ENCODE data around the gene DLX1.

DLX1 gene

DNA sequence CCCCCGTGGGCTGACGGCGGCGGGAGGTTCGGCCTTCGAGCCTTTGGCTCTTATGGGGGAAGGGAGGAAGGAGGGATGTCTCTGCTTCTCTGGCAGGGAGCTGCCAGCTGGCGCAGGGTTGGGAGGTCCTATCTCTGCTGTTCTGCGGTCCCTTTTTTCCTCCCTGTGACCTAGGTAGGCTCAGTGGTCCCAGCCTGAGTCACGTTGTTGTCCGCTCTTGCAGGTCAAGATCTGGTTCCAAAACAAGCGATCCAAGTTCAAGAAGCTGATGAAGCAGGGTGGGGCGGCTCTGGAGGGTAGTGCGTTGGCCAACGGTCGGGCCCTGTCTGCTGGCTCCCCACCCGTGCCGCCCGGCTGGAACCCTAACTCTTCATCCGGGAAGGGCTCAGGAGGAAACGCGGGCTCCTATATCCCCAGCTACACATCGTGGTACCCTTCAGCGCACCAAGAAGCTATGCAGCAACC lies 2.5 kb downstream of the DLX1 start:
- DNase-seq, result no peak

DNA sequence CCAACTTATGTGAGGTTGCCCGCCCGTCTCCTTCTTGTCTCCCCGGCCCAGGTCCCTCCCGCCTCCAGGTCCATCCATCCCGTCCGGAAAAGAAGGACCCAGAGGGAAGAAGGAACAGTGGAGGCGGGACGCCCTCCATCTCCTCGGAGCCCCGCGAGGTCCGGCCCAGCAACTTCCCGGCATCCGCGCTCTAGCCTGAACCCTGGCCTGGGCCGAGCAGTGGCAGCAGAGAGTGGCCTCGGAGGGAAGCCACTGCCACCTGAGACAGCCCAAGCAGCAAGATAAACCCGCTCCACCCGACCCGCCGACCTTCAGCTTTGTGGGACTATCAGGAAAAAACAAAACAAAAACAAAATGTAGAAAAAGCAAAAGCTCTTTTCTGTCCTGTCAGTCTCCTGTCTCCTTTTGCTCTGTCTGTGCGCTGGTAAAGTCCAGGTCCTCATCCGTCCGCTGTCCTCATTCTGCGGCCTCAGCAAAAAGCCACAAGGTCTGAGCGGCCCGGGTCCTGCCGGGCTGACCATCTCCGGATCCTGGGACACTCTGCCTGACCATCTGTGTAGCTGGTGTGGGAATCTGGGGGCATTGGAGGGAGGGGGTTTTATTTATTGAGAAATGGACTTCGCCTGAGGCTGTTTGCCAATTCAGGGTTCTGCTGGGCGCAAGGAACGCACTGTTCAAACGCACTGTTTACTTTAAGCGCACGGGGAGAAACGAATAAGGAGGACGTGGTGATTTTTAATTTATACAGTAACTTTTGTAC lies 3.1 kb downstream of the DLX1 start:
- DNase-seq, result no peak

DNA sequence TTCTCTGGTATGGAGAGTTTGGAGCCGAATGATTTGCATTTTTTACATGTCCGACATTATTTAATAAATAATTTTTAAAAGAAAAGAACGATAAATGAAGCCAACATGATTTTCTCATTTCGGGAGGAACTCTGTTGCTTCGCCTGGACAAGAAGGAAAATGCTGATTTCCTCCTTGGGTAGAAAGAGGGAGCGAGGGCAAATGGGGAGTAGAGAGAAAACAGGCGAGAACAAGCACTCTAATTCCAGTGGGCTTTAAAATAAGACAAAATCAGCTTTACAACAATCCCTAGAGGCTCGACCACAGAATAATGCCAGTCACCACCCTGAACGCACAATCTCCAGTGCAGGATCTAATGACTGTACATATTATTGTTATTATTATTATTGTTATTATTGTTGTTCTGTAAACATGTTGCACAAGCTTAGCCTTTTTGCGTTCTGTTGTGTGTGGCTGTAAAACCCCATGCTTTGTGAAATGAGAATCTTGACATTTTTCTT lies 3.7 kb downstream of the DLX1 start:
- DNase-seq, result no peak

DNA sequence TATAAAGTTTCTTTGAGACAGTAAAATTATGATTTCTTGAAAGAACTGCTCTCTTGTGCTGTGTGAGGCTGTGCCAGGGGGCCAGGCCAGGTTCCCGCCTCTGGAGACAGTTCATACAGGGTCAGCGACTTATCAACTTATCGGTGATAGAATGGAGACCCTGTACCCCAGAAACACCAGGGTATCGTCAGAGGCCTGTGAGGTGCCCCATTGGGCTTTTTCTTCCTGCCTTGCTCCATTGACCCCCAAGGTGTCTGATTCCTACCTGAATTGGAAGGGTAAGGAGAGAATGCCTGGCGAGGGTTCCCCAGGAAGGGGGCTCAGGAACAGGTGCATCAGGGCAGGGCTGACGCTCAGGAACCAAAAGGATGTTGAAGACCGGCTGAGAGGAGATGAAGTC lies 4.3 kb downstream of the DLX1 start:
- DNase-seq, result no peak

DNA sequence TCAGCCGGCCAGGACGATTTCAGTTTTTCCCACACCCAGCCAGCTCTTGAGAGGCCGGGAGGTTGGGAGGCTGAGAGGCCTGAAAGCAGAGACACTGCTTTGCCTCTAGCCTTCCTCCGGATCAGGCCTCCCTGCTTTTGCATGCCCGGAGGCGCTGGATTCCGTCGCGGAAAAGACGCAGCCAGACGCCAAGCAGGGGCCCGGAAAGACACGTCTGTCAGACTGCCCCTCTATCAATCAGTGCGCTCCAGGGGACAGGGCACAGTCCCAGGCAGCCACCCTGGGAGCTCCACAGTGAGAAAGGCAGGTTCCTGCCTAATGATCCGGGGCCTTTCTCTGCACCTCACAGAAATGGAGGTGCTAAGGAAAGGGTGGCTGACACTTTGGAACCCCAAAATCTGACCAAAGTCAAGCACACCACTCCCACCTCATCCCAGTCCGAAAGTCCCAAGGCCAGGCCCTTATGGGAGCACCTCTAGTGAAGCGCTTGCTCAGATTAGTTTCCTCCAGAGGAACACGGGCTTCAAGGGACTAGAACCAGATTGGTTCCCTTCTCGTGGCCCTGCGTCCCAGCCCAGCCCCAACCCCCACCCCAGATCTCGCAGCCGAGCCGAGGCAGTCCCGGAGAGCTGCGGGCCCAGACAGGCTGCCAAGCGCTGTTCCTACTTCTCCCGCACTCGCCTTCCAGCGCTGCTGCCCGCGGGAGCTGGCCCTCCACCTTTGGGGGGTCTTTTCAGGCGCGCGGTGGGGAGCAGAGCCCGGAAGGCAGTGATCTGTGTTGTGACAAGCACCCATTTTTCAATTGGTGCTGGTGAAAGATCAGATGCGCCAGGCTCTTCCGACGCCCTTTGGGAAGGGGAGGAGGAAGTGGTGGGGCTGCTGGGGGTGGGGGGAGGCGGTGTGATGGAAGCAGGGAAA lies 5.0 kb downstream of the DLX1 start:
- DNase-seq, result no peak

DNA sequence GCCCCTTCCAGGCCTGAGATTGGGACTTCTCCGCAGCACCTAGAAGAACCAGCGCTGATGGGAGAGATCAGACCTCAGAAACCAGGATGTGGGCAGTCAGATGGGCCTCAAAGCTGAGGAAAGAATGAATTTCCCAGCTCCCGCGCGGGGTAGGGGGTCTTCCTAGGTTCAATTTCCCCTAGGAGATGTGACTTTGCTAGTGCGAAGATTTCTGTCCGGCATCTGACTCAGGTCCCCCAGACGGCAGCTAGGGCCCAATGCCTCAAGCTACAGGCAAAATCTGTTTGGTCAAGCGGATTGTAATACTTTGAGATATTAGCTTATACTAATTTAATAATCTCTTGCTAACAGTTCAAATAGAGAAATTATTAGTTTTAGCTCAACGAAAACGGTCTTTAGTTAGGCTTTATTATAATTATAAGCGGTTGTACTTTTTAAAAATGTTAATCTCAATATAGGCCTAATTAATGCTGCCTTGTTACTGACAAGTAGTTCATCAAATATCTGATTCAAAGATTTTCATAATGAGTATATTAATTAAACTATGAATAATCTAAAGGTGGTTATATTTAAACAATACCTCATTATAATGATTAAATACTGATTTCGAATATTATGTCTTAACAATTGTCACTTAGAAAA lies 5.8 kb downstream of the DLX1 start:
- no peak for DNase-seq

DNA sequence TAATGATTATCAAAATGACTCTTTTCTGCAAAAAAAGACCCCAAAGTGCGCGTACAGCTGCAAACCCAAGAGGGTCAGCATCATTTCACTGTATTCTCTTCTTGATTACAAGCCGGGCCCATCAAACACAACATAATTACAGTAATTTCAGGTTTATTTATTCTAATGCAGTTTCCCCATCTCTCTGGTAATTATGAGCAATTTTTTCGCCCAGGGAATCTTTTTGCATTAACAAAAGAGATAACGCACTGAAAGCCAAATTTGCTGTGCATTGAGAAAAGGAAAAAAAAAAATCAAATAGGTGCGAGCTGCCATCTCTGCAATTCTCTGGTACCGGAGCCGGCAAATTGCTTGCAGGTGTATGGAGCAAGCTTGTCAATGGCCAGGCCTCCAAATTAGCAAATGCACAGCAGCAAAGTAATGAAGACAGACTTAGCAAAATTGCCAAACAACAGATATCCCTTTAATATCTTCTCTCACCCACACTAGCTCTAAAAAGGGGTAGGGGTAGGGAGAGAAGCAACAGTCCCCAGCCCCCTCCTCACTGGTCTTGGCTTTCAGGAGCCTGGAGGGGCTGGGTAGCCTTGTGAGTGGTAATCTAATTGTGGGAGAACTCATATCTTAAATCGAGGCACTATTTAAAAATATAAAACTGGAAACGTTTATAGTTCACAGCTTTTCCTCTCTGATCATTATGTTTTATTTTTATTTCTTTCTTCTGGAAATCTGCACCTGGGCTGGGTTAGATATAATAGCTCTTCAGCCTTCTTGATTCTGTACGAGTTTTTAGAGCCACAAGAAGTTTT lies 6.7 kb downstream of the DLX1 start:
- no peak for DNase-seq

DNA sequence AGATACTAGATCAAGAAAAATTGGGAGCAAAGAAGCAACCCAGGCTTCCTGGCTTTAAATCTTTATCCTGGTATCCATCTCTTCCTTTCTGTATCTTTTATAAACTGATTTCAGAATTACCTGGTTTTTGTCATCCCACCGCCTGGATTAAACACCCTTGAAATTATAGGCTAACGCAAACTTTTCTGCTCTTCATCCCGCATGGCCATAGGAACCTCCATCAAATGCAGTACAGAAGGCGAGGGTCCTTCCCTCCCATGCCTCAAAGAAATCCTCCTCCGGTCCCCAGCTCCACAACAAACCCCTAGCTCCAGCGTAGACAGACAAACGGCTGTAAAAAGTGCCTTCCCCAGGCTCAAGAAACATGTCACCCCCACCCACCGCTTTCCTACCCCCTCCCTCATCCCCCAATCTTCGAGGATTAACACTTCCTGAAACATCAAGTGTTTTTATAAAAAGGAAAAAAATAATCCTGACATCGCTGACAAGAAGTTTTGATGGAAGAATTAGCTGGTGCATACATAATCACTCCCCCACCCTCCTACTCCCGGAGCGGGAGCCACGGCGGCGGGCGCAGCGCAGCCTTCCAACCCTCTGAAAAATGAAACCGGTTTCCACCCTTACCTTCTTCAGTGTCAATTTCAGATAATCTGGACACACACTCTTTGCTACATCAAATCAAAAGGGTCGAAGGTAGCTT lies 7.6 kb downstream of the DLX1 start:
- no peak for DNase-seq

DNA sequence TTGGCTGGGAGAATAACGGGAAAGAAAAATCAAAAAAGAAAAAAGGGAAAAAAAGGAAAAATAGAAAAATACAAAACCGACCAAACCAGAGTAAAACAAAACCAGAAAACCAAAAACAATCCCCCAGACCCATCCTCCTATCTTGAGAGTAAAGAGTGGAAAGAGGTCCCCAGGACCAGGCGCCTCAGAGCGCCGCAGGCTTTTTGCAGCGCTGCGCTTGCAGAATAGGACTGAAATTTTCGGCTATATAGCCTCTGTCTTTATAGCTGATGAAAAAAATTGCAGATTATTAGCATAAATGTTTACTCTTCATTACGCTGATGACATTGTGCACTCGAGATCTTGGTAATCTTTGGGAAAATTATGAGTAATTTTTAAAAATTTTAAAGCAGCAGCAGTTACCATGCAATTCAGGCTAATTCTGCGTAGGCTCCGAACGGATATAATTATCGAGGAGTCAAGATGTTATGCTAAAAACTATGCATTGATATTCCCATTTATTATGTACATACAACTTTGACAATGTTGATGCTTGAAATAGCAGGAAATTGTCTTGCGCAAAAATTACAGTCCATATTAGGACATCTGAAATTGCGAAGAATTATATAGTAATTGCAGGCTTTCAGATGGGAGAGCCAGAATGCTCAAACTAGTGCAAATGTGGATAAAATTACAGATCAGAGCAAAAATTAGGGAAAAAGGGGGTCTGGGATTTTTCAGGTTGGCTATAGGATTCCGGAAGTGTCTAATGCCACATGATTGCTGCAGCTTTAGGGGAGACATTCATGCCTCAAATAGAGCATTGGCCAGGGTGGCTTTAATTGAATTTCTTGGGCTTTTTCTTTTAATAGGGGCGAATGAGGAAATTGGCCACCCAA lies 8.3 kb downstream of the DLX1 start:
- no peak for DNase-seq

DNA sequence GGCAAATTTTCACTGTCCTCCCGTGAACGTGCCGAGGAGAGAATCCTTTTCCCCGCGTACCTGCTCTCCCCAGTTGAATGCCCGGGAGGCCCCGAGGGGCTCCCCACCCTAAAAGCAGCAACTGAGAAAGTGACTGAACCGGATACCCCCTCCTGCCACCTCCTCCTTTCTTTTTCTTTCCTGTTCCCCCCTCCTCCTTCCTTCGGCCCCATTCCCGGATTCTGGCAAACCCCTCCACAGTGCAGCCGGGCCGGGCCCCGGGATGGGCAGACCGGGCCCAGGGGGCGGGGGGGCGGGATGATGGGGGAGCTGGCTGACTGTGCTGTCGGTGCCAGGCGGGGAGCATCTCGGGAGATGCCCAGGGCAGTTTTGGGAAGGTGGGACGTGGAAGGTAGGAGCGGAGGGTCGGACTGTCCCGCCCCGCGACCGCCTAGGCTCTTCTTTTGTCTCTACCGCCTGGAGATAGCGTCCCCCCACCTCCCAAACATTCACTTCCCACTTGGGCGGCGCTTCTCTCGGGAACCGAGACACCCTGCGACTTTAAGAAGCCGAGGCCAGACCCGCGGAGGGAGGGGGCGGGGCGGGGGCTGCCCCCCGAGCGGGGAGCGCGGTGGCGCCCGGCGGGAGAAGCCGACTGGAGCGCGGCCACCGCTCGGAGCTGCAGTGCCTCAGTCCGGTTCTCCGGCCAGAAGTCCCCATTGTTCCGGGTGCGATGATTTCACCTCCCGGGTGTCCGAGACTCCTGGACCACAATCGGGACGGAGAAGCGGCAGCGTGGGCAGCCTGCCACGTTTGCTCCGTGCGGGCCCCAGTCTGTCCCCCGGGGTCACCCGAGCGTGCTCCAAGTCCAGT lies 9.2 kb downstream of the DLX1 start:
- DNase-seq, result no peak

DNA sequence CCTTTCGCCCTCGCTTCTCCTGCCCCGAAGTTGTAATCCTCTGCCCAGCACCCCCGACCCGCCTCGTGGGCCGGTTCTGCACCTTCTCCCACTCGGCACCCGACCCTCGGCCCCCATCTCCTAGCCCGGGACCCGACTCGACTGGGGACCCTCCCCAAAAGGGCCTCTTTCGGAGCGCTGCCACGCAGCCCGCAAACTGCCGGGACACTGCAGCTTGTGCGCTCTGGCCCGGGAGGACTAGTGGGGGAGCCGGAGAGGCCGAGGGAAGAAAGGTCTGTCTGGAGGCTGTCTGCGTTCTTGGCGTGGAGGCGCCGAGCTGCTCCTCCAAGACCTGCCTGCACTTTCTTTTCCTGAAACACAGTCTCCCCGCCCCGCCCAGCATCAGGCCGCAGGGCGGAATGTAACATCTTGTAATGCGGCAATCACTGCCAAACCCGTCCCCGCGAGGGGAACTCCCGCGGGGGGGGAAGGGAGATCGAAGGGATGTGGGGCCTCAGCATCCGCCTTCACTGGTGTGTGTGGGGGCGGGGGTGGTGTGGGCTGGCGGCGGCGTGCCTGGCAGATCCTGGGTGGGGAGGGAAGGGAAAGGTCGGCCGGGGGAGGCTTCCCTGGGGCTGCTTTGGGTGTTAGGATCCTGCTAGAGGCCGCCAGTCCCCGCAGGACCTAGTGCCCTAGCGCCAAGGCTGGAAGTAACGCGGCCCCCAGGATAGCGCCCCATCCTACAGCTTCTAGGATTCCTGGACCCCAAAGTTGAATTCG lies 10.0 kb downstream of the DLX1 start:
- peak; percentile 84 for DNase-seq

DNA sequence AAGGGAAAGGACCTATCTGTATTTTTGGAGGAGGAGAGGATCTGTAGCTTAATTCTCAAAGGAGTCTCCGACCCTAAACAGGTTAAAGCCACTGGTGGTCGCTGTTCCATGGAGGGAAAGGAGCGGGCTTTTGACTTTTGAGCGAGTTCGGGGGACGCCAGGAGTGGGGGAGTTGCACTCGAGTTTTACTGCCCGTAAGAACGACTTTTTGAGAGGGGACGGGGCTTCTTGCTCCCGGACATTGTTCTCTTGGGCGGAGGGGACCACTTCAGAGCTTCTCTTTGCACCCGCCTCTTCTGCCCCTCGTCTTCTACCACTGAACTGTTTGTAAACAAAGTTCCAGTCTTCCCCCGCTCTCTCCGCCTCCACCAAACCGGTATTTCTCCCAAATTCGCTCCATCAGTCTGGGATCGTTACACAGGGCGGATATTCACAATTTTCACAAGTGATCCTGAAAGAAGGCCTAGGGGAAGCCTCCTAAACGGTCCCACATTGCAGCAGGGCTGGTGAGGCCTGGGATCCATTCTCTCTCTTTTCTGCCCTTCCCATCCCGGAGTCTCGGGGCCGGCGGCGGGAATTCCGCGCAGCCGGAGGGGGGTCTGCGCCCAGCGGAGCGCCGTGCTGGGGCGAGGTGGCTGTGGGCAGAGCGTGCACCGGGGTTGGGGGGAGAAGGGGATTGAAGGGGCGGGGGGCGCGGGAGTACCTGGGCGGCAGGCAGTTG lies 10.8 kb downstream of the DLX1 start:
- DNase-seq, result no peak

DNA sequence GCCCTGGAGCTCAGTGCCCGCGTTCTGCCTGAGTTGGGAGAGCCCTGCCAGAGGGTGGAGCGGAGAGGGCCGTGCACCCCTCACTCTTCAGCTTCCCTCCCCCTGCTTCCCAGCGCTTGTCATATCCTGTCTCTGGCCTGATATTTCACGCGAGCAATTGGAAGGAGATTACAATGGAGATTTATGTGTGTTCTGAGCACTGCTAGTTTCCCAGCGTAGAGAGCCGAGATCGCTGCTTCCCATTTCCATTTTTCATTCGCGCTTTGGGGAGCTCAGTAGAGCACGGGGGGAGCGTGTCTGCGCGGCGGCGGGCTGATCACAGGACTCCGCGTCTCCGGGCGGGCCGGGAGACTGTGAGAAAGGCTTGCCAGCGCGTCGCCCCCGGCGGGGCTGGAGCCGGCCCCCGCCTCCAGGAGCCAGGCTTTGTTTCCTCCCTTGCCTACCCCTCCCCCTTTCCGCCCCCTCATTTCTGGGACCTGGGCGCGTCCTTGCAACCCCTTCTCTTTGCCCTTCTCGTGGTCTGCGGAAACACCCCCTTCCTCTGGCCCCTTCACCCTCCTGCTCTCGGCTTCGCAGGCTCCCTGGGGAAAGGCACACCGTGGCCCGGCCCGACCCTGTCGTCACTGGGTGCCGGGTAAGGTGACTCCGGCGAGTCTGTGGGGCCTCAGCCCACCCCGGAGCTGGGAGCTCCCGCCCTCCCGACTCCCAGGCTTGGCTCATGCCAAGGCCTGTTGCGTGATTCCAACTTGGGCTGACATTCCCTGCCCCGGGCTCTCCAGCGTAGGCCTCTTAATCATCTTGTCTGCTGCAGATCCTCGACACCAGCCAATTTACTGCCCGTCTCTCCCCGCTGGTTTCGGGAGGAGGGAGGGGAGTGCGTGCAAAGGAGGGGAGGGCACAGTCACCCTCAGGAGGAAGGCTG lies 11.6 kb downstream of the DLX1 start:
- DNase-seq, result peak; percentile 85

DNA sequence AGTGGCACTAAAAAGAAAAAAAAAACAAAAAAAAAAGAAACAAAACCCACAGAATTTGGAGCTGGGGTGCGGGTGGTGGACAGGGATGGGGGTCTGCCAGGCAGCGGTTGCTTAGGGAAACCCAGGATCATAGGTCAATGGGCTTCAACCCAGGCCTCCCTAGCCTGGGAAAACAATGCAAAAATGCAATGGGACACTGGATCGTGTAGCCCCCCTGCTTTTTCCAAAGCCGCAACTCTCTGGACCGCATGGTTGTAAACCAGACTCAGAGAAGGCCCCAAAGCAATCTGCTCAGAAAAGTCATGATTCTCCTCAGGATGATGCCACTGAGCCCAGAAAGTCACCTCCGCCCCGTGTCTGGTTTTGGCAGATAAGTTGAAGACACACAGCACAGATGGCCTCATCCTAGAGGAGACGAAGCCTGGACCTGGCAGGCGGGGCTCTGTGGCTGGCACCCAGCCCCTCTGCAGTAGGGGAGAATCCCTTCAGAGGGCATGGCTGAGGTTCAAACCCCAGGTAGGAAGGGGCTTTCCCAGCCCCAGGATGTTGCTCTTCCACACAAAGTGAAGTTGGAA lies 12.3 kb downstream of the DLX1 start:
- DNase-seq, result no peak

DNA sequence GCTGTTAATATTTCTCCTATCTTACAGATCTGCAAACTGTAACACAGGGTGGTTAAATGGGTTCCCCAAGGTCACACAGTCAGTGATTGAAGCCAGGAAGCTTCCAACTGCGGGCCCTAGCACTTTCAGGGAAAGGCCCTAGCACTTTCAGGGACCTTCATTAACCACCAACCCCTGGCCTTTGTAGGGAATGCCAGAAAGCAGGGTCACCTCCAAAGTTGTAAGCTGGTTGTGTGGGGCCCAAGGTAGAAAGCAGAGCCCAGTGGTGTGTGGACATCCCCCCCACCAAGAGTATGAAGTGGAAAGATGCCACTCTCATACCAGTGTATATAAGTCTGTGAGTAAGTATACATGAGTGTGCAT lies 13.0 kb downstream of the DLX1 start:
- no peak for DNase-seq

DNA sequence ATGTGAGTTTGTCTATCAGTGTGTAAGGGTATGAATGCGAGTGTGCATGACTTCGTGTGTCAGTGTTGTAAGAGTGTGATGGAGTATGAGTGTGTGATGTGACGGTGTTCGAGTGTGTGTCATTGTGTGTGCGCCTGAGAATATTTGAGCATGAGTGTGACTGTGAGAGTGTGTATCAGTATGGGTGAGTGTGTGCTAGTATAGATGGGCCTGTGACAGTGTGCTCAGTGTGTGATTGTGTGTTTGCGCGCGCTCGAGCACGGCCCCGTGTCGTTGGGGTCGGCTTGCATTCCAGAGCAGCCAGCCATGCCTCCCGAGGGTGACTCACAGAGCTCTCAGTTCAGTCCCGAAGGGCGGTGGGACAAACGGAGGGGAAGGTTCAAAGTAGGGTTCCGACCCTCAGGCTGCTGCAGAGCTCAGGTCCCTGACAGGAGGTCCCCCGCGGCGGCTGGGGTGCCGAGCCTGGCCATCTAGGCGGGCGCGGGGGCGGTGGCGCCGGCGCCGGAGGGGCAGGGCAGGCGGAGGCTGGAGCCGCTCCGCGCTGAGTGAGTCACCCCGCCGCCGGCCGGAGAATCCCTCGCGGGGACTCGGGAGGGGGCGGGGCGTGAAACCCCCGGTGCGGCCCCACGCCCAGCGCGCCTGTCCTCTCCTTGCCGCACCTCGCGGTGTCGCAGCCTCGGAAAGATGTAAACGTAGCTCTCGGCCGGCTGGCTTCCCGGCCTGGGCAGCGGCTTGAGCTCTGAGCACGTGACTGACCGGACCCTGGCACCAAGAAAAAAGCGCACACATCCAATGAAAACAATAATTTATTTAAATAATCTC lies 13.6 kb downstream of the DLX1 start:
- peak; percentile 83 for DNase-seq
